H9 (cell line): Measurements from ENCODE around the gene TMEM242. TPM values are rescaled to one million over a fixed set of nuclear protein-coding genes. Genes with fewer than 3 reads are reported as not detected.

ENCODE experiments used
- DNase-seq: peaks from one replicate; pipeline ENCODE4 v3.0.0-alpha.2; 2017
- H2AFZ ChIP-seq: one replicate; pipeline ENCODE4 v1.6.1; 2013; ENCODE audit warnings: mild to moderate bottlenecking, low read length, control low read depth, moderate library complexity
- H2AK5ac ChIP-seq: 2 replicates; pipeline ENCODE4 v1.6.1; 2013; ENCODE audit warnings: low read length, control low read depth, mixed read lengths; ENCODE audit not compliant: insufficient read length
- H2BK120ac ChIP-seq: one replicate; pipeline ENCODE4 v1.6.1; 2013; ENCODE audit warnings: low read depth, mild to moderate bottlenecking, low read length, control low read depth, inconsistent platforms; ENCODE audit not compliant: poor library complexity, severe bottlenecking
- H2BK12ac ChIP-seq: 2 replicates; pipeline ENCODE4 v1.6.1; 2013; ENCODE audit warnings: low read length, control low read depth, mixed read lengths, low read depth; ENCODE audit not compliant: insufficient read length
- H2BK15ac ChIP-seq: 2 replicates; pipeline ENCODE4 v1.6.1; 2013; ENCODE audit warnings: low read depth, low read length, control low read depth
- H2BK20ac ChIP-seq: one replicate; pipeline ENCODE4 v1.6.1; 2013; ENCODE audit warnings: low read depth, mild to moderate bottlenecking, low read length, control low read depth, inconsistent platforms; ENCODE audit not compliant: poor library complexity, severe bottlenecking
- H2BK5ac ChIP-seq: 2 replicates; pipeline ENCODE4 v1.6.1; 2013; ENCODE audit warnings: low read length, control low read depth, mixed read lengths; ENCODE audit not compliant: insufficient read length
- H3K14ac ChIP-seq: 2 replicates; pipeline ENCODE4 v1.6.1; 2013; ENCODE audit warnings: low read length, control low read depth; ENCODE audit not compliant: insufficient read depth
- H3K18ac ChIP-seq: 2 replicates; pipeline ENCODE4 v1.6.1; 2013; ENCODE audit warnings: low read depth, mild to moderate bottlenecking, mixed read lengths, low read length, control low read depth; ENCODE audit not compliant: insufficient read length
- H3K23ac ChIP-seq: 2 replicates; pipeline ENCODE4 v1.6.1; 2013; ENCODE audit warnings: low read length, control low read depth, mixed read lengths, low read depth; ENCODE audit not compliant: insufficient read length
- H3K23me2 ChIP-seq: 2 replicates; pipeline ENCODE4 v1.6.1; 2013; ENCODE audit warnings: low read depth, mild to moderate bottlenecking, mixed read lengths, low read length, control low read depth; ENCODE audit not compliant: insufficient read length, poor library complexity, severe bottlenecking
- H3K27ac ChIP-seq: 2 replicates; pipeline ENCODE4 v1.5.1; 2013; ENCODE audit warnings: low read length, control low read depth, mixed read lengths, low read depth; ENCODE audit not compliant: insufficient read length
- H3K27me3 ChIP-seq: 2 replicates; pipeline ENCODE4 v1.6.1; 2013; ENCODE audit warnings: low read length, control low read depth, inconsistent platforms; ENCODE audit not compliant: insufficient read depth
- H3K4ac ChIP-seq: 2 replicates; pipeline ENCODE4 v1.6.1; 2013; ENCODE audit warnings: low read depth, mild to moderate bottlenecking, control low read depth, inconsistent platforms, low read length, moderate library complexity
- H3K4me1 ChIP-seq: 2 replicates; pipeline ENCODE4 v1.6.1; 2013; ENCODE audit warnings: low read length, control low read depth, inconsistent platforms; ENCODE audit not compliant: insufficient read depth
- H3K4me2 ChIP-seq: 2 replicates; pipeline ENCODE4 v1.6.1; 2013; ENCODE audit warnings: low read length, control low read depth, mixed read lengths; ENCODE audit not compliant: insufficient read length, insufficient read depth
- H3K56ac ChIP-seq: 2 replicates; pipeline ENCODE4 v1.6.1; 2013; ENCODE audit warnings: low read depth, mild to moderate bottlenecking, mixed read lengths, low read length, control low read depth; ENCODE audit not compliant: insufficient read length
- H3K79me1 ChIP-seq: 2 replicates; pipeline ENCODE4 v1.6.1; 2013; ENCODE audit warnings: low read depth, mild to moderate bottlenecking, moderate library complexity, low read length, control low read depth, inconsistent platforms; ENCODE audit not compliant: insufficient read depth, poor library complexity, severe bottlenecking
- H3K79me2 ChIP-seq: 2 replicates; pipeline ENCODE4 v1.6.1; 2013; ENCODE audit warnings: low read length, control low read depth, inconsistent platforms; ENCODE audit not compliant: insufficient read depth
- H3K9ac ChIP-seq: 2 replicates; pipeline ENCODE4 v1.6.1; 2013; ENCODE audit warnings: low read length, control low read depth, mixed read lengths; ENCODE audit not compliant: insufficient read length; ENCODE audit errors: extremely low read depth
- H3K9me3 ChIP-seq: one replicate; pipeline ENCODE4 v1.6.1; 2013; ENCODE audit warnings: low read depth, low read length, inconsistent platforms; ENCODE audit not compliant: control insufficient read depth
- H3T11ph ChIP-seq: one replicate; pipeline ENCODE4 v1.6.1; 2013; ENCODE audit warnings: mild to moderate bottlenecking, low read length, control low read depth, inconsistent platforms
- H4K20me1 ChIP-seq: one replicate; pipeline ENCODE4 v1.6.1; 2013; ENCODE audit not compliant: control insufficient read depth, insufficient read length, insufficient read depth
- H4K5ac ChIP-seq: 2 replicates; pipeline ENCODE4 v1.6.1; 2013; ENCODE audit warnings: low read depth, mild to moderate bottlenecking, mixed read lengths, low read length, control low read depth; ENCODE audit not compliant: insufficient read length
- H4K8ac ChIP-seq: replicated peaks from 2 replicates; pipeline ENCODE4 v1.6.1; 2013; ENCODE audit warnings: low read length, control low read depth, mixed read lengths, low read depth; ENCODE audit not compliant: insufficient read length
- H4K91ac ChIP-seq: 2 replicates; pipeline ENCODE4 v1.6.1; 2013; ENCODE audit warnings: low read depth, mild to moderate bottlenecking, moderate library complexity, mixed read lengths, low read length, control low read depth; ENCODE audit not compliant: insufficient read length
- H3K27ac Mint-ChIP-seq, 3 experiments: 2 replicates in 2 of 3; 3 replicates in 1 of 3; pipeline ENCODE4 v1.8.0; 2020 to 2021; ENCODE audit warnings: mixed read lengths in 3 of 3, mild to moderate bottlenecking in 1 of 3, moderate library complexity in 1 of 3
- H3K27me3 Mint-ChIP-seq: 2 replicates; pipeline ENCODE4 v1.8.0; 2021; ENCODE audit warnings: low read depth, mild to moderate bottlenecking, moderate library complexity, mixed read lengths
- H3K36me3 Mint-ChIP-seq, 3 experiments: 2 replicates in 2 of 3; 3 replicates in 1 of 3; pipeline ENCODE4 v1.8.0; 2020 to 2021; ENCODE audit warnings: low read depth in 3 of 3, mixed read lengths in 3 of 3; ENCODE audit not compliant: insufficient read depth in 1 of 3
- H3K4me1 Mint-ChIP-seq, 2 experiments: 2 replicates each; pipeline ENCODE4 v1.8.0; 2020; ENCODE audit warnings: mixed read lengths in 2 of 2
- H3K4me3 Mint-ChIP-seq, 2 experiments: 2 replicates in 1 of 2; 3 replicates in 1 of 2; pipeline ENCODE4 v1.8.0; 2020 to 2021; ENCODE audit warnings: mild to moderate bottlenecking in 2 of 2, mixed read lengths in 2 of 2, moderate library complexity in 1 of 2
- H3K9me3 Mint-ChIP-seq, 2 experiments: 2 replicates in 1 of 2; 3 replicates in 1 of 2; pipeline ENCODE4 v1.8.0; 2020; ENCODE audit warnings: mild to moderate bottlenecking in 2 of 2, mixed read lengths in 2 of 2, moderate library complexity in 1 of 2
- WGBS: extraction: QIAGEN DNeasy Blood & Tissue Kit; methylation state at CpG from one replicate; pipeline ENCODE4 v1.1.7; 2013; ENCODE audit warnings: missing lambda C conversion rate, low lambda C conversion rate, mixed read lengths; ENCODE audit not compliant: insufficient read length; ENCODE audit errors: extremely low coverage; 5-methylcytosine and 5-hydroxymethylcytosine counted together
- total RNA-seq: library from RNA; stranded (reverse); gene quantifications from 2 replicates; pipeline ENCODE4 v1.2.1, GENCODE V29; 2021
- TF ChIP-seq, protein P1 (sequence below): fragments of 200-600 bp; sonication (generic); conservative IDR thresholded peaks from 3 replicates; pipeline ENCODE4 v1.8.0; 2021; ENCODE audit warnings: antibody characterized with exemption, mild to moderate bottlenecking

TMEM242 gene
- total RNA-seq, 1 experiment from 2014 or later = 10.5 TPM

DNA sequence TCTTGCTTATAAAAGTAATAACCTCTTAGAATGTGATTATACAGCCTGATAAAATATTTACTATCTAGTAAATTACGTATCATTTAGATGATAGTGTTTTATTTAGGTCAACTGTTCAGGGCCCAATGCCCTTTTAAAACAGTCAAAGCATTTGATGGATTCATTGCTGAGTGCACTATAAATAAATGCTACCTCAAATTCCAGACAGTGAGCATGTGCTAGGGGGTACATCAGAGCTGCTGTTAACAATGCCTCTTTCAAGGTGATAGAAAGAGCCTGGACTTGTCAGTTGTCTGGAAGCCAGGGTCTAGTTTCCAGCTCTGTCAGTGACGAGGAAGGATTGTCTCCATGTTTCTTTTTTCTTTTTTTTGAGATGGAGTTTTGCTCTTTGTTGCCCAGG, 7.5 kb upstream of the TMEM242 start:
- Histone ChIP-seq H3K56ac (no peak overlapping the region), H3T11ph (no peak overlapping the region), H3K27me3 (no peaks in the 10 kb centered on the region; the same call in 1 of the 2 replicates), H3K23me2 (no peaks in the 10 kb centered on the region), H4K8ac (no peak overlapping the region), H3K23ac (no peak overlapping the region), H3K4ac (no peak overlapping the region), H2BK5ac (no peak overlapping the region), H2BK120ac (no peak overlapping the region), H2BK20ac (no peak overlapping the region), H4K91ac (no peak overlapping the region), H4K5ac (no peak overlapping the region), H3K18ac (no peak overlapping the region), H3K4me1 (no peaks in the 10 kb centered on the region), H3K9me3 (no peaks in the 10 kb centered on the region), H3K14ac (no peak overlapping the region), H4K20me1 (no peaks in the 10 kb centered on the region), H3K27ac (no peak overlapping the region), H3K9ac (no peak overlapping the region), H3K4me2 (no peak overlapping the region), H3K79me1 (no peaks in the 10 kb centered on the region), H2BK15ac (no peak overlapping the region), H2BK12ac (no peak overlapping the region), H2AK5ac (no peak overlapping the region), H3K79me2 (no peaks in the 10 kb centered on the region), H2AFZ (no peak overlapping the region)
- H3K9me3 Mint-ChIP-seq = no peaks in the 10 kb centered on the region
- DNase-seq = no peak
- no peaks in the 10 kb centered on the region for H3K4me1 Mint-ChIP-seq
- H3K27me3 Mint-ChIP-seq = peaks cover 42% of the 10 kb centered on the region
- TF ChIP-seq, protein P1, sequence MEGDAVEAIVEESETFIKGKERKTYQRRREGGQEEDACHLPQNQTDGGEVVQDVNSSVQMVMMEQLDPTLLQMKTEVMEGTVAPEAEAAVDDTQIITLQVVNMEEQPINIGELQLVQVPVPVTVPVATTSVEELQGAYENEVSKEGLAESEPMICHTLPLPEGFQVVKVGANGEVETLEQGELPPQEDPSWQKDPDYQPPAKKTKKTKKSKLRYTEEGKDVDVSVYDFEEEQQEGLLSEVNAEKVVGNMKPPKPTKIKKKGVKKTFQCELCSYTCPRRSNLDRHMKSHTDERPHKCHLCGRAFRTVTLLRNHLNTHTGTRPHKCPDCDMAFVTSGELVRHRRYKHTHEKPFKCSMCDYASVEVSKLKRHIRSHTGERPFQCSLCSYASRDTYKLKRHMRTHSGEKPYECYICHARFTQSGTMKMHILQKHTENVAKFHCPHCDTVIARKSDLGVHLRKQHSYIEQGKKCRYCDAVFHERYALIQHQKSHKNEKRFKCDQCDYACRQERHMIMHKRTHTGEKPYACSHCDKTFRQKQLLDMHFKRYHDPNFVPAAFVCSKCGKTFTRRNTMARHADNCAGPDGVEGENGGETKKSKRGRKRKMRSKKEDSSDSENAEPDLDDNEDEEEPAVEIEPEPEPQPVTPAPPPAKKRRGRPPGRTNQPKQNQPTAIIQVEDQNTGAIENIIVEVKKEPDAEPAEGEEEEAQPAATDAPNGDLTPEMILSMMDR = no peak
- WGBS = no CpG with 5 or more reads among the region's 2 CpGs
- H3K27ac Mint-ChIP-seq = no peak overlapping the region
- no peak overlapping the region for H3K4me3 Mint-ChIP-seq
- no peaks in the 10 kb centered on the region for H3K36me3 Mint-ChIP-seq
